Activated naive CD8-positive, alpha-beta T cell treated with anti-CD3 and anti-CD28 coated beads, Interleukin-2, amount 50 U/mL, for 24 hours (primary cell): ENCODE data around the gene NEU1.
A peak's percentile ranks its signal among the peaks of the same experiment; 100 is the strongest.

Experiments
- ATAC-seq: fragments of 150-1000 bp; cut with Tn5 transposase; one replicate; pipeline ENCODE4 v1.10.0; 2021
- DNase-seq: peaks from one replicate; pipeline ENCODE4 v3.0.0; 2021
- H3K27ac Mint-ChIP-seq: one replicate; pipeline ENCODE4 v1.8.0; 2021; ENCODE audit warnings: mild to moderate bottlenecking, mixed read lengths
- H3K27me3 Mint-ChIP-seq: one replicate; pipeline ENCODE4 v1.8.0; 2021; ENCODE audit warnings: mixed read lengths
- H3K36me3 Mint-ChIP-seq: one replicate; pipeline ENCODE4 v1.8.0; 2021; ENCODE audit warnings: low read depth, mixed read lengths
- H3K4me1 Mint-ChIP-seq: one replicate; pipeline ENCODE4 v1.8.0; 2021; ENCODE audit warnings: mixed read lengths
- H3K4me3 Mint-ChIP-seq: one replicate; pipeline ENCODE4 v1.8.0; 2021; ENCODE audit warnings: mild to moderate bottlenecking, moderate library complexity, mixed read lengths
- H3K9me3 Mint-ChIP-seq: one replicate; pipeline ENCODE4 v1.8.0; 2021; ENCODE audit warnings: mixed read lengths

Gene NEU1

DNA sequence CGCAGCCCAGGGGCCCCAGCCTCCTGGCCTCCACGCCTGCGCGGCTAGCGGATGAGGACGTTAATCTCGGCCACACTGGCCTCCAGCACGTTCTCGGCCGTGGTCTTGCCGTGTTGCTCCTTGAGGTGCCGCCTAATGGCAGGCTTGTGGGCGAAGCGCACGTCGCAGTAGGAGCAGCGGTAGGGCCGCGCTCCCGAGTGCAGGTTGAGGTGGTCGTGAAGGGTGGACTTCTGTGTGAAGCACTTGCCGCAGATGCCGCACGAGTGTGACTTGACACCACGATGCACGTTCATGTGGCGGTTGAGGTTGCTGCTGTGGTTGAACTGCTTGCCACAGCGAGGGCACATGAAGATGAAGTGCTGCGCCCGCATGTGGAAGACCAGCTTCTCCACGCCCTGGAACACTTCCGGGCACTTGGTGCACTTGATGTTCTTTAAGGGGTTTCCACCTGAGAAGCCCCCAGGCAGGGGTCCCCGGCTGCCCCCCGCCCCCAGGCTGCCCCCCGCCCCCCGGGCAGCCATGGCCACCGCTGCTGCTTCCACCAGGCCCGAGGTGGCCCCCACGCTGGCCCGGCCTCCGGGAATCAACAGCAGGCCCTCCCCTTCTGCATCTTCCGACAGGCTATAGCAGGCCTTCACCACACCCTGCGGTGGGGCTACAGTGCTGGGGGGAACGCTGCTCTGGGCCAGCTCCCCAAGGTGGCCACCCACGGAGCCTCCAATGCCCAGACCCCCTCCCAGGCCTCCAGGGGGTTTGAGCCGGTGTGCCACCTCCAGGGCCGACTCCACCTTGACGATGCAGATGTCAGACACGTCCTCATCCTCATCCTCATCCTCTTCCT lies 37.5 kb upstream of the NEU1 start:
- peaks cover 37% of the 10 kb centered on the region for H3K4me1 Mint-ChIP-seq
- no peak overlapping the region for H3K27ac Mint-ChIP-seq
- peak; percentile 19 for DNase-seq
- H3K27me3 Mint-ChIP-seq: no peaks in the 10 kb centered on the region
- no peak for ATAC-seq
- H3K9me3 Mint-ChIP-seq: no peaks in the 10 kb centered on the region
- H3K36me3 Mint-ChIP-seq: no peaks in the 10 kb centered on the region
- H3K4me3 Mint-ChIP-seq: peak overlapping the region; percentile 94

DNA sequence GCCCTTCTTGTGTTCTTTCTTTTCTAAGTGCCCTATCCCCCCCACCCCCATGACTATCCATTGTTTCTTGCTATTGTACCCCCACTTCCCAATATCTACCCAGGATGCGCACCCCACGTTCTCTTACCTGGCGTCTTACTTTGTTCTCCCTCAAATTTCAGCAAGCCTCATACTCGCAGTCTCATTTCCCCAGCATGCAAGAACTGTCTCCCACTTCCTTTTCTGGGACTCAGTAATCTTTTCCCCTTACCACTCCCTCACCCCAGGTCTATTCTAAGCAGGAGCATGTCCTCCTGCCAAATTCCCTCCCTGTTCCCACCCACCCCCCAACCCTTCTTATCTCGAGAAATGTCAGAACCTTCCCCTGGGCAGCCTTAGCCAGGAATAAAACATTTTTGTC lies 36.6 kb upstream of the NEU1 start:
- no peak for DNase-seq
- Mint-ChIP-seq H3K9me3 (no peaks in the 10 kb centered on the region), H3K36me3 (no peaks in the 10 kb centered on the region), H3K4me3 (peak overlapping the region; percentile 94), H3K4me1 (peaks cover 37% of the 10 kb centered on the region), H3K27me3 (no peaks in the 10 kb centered on the region), H3K27ac (peak overlapping the region; percentile 9)
- ATAC-seq: no peak

DNA sequence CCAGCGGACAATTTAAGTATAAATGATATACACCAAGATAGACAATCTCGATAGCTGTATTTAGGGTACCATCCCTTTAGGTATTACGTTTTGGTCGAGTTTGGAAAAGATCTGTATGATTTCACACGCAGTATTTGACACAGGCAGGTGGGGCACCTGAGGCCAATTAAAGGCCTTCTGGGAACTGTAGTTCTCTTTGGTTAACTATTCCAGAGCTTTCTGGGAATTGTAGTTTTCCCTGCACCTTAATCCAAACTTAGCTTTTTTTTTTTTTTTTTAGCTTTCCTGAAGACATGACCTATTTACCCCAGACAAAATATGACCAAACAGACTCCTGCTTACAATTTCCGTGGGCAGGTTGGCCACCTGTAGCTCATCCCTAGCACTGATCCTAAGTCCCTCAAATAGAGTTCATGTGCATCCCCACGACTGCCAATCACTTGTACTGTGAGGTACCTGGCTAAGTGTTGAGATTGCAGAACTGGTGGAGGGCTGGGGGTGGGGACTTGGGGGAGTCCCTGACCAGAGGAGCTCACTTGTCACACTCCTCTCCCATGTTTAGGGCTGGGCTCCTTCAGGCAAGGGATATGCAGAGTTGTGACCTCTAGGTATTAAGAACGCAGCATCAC lies 35.9 kb upstream of the NEU1 start:
- peak; percentile 36 for DNase-seq
- Mint-ChIP-seq H3K4me3 (peak overlapping the region; percentile 94), H3K27ac (peak overlapping the region; percentile 93), H3K27me3 (no peaks in the 10 kb centered on the region), H3K9me3 (no peaks in the 10 kb centered on the region), H3K36me3 (peaks cover under 1% of the 10 kb centered on the region), H3K4me1 (peaks cover 37% of the 10 kb centered on the region)
- peak; percentile 11 for ATAC-seq

DNA sequence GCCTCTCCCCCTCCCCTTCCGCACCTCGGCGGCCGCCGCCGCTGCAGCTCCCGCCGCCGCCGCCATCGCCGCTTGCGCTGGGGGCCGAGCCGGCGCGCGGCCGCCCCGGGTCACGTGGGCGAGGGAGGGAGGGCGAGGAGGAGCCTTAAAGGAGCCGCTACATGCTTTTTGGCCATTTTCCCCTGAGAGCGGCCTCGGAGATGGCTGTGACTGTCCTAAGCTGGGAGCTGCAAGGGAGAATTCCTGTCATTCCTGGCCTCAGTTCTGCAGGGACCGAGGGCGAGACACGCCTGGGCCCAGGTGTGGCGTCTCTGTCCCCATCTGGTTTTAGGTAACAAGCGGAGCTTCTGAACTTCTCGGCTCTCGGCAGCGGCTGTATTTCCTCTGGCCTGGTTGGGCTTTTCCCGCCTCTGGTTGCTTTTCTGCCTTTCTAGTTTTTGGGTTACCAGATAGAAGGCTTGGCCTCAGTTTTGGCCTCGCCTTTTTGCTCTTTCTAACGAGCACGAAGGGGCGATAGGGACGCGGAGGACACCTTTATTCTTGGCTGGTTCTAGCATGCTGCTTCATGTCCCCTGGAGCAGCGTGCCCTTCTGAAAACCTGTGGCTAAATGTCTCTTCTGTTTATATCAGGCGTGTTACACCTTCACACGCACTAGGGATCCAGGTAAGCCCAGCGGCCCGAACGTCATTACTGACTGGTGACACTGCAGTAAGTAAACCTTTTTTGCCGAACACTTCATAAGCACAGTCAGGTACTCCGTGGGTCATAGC lies 35.2 kb upstream of the NEU1 start, which contains the start of gene EHMT2:
Gene EHMT2 (minus strand): TSS at position 87 of the 771 bp plus-strand sequence. CDS start 21 bp downstream, at position 66.
- Mint-ChIP-seq H3K27me3 (no peaks in the 10 kb centered on the region), H3K4me3 (peak within 1 kb of the TSS; percentile 94), H3K4me1 (peaks cover 34% of the 10 kb centered on the region), H3K36me3 (peaks cover 6% of the 10 kb centered on the region), H3K27ac (peak within 1 kb of the TSS; percentile 93), H3K9me3 (no peaks in the 10 kb centered on the region)
- ATAC-seq (peak; percentile 62), DNase-seq (peak; percentile 90)

DNA sequence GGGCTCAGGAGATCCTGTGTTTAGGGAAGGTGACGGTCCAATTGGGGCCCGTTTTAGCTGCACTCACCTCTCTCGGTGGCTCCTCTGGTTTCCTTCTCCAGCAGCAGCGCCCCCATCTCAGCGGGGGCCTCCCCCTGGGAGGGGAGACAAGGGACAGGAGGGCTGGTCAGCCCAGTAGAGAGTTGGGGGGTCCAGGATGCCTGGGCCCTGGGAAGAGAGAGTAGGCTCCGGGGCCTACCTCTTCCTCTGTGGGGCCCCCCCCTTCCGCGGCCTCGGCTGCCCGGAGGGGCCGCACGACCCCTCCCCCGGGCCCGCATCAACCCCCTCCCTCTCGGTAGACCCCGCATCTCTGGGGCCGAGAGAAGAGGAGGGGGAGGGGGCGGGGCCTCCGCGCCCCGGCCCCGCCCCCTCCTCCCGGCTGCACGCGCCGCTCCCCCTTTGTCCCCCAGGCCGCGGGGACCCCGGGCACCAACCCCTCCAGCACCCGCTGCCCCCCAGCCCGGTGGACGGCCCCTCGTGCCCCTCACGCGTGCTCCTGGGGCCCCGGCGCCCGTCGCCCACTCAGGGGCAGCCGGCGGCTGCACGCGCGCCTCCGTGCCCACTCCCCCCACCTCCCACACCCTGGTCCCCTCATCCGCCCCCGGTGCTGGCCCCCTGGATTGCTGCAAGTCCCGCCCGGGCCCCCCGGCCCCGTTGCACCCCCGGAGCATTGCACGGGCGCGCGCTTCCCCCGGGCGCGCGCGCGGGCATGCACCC lies 34.4 kb upstream of the NEU1 start:
- peaks cover 29% of the 10 kb centered on the region for H3K4me1 Mint-ChIP-seq
- H3K4me3 Mint-ChIP-seq: peak overlapping the region; percentile 83
- peak overlapping the region; percentile 83 for H3K27ac Mint-ChIP-seq
- H3K27me3 Mint-ChIP-seq: no peaks in the 10 kb centered on the region
- H3K9me3 Mint-ChIP-seq: no peaks in the 10 kb centered on the region
- DNase-seq: peak; percentile 21
- no peak for ATAC-seq
- peaks cover 10% of the 10 kb centered on the region for H3K36me3 Mint-ChIP-seq

DNA sequence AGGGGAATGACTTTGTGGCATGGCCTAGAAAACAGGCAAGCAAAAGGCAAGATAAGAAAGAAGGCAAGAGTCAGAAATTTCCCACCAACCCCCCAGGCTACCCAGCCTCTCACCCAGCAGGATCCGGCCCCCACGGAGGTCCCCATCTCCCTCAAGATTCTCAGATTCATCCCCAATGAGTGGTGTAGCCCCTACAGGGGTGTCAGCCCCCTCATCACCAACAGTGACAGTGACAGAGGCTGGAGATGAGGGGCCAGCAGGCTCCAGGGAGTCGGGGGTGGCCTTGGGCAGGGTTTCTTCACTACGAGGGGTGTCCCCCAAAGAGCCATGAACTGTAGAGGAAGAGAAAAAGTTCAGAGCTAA lies 33.9 kb upstream of the NEU1 start:
- Mint-ChIP-seq H3K4me1 (peaks cover 29% of the 10 kb centered on the region), H3K9me3 (no peaks in the 10 kb centered on the region), H3K4me3 (peak overlapping the region; percentile 83), H3K36me3 (peaks cover 11% of the 10 kb centered on the region), H3K27ac (peak overlapping the region; percentile 83), H3K27me3 (no peaks in the 10 kb centered on the region)
- no peak for DNase-seq
- ATAC-seq: no peak

DNA sequence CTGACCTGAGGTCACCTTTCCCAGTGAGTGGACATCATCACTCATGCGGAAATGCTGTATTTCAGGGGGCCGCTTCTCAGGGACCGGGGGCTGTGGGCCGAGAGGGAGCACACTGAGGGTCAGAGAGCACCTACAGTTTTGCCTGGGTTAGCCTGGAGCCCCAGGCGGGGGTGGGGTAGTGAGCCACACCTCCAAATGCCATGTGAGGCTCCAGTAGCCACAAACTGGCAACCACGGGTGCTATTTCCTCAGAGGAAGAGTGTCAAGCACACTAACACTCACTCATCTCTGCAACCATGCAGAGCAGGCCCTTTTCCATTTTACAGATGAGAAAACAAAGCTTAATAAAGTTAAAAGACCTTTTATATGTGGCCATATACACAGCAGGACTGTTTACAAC lies 30.2 kb upstream of the NEU1 start:
- H3K4me1 Mint-ChIP-seq: peaks cover 11% of the 10 kb centered on the region
- no peak overlapping the region for H3K4me3 Mint-ChIP-seq
- no peak for ATAC-seq
- no peaks in the 10 kb centered on the region for H3K9me3 Mint-ChIP-seq
- H3K27ac Mint-ChIP-seq: no peak overlapping the region
- H3K36me3 Mint-ChIP-seq: peaks cover 26% of the 10 kb centered on the region
- DNase-seq: no peak
- no peaks in the 10 kb centered on the region for H3K27me3 Mint-ChIP-seq

DNA sequence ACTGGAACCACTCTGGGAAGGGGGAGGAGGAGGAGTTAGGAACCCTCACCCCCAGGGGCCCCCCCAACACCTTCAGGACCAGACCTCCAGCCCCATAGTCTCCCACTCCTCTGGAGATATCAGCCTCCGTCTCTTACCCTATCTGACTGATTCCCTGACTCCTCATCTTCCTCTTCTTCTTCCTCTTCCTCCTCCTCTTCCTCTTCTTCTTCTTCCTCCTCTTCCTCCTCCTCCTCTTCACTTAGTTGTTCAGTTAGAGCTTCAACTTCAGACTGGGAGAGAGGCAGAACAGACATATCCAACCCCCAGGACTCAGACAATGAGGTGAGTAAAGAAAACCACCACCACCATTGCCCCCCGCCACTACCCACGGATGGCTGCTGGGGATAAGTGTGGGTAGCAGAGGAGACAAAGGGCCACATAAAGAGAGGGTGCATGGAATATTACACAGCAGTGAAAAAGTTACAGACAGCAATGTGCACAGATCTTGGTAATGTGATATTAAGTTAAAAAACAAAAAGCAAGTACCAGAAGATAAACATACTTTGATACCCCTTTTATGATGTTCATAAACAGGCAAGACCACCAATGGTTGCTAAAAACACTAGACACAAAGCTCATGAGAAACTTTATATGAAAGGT lies 26.8 kb upstream of the NEU1 start:
- H3K9me3 Mint-ChIP-seq: no peaks in the 10 kb centered on the region
- DNase-seq: no peak
- H3K36me3 Mint-ChIP-seq: peaks cover 37% of the 10 kb centered on the region
- no peak overlapping the region for H3K4me3 Mint-ChIP-seq
- no peak for ATAC-seq
- H3K27ac Mint-ChIP-seq: peak overlapping the region; percentile 14
- H3K27me3 Mint-ChIP-seq: no peaks in the 10 kb centered on the region
- no peaks in the 10 kb centered on the region for H3K4me1 Mint-ChIP-seq

DNA sequence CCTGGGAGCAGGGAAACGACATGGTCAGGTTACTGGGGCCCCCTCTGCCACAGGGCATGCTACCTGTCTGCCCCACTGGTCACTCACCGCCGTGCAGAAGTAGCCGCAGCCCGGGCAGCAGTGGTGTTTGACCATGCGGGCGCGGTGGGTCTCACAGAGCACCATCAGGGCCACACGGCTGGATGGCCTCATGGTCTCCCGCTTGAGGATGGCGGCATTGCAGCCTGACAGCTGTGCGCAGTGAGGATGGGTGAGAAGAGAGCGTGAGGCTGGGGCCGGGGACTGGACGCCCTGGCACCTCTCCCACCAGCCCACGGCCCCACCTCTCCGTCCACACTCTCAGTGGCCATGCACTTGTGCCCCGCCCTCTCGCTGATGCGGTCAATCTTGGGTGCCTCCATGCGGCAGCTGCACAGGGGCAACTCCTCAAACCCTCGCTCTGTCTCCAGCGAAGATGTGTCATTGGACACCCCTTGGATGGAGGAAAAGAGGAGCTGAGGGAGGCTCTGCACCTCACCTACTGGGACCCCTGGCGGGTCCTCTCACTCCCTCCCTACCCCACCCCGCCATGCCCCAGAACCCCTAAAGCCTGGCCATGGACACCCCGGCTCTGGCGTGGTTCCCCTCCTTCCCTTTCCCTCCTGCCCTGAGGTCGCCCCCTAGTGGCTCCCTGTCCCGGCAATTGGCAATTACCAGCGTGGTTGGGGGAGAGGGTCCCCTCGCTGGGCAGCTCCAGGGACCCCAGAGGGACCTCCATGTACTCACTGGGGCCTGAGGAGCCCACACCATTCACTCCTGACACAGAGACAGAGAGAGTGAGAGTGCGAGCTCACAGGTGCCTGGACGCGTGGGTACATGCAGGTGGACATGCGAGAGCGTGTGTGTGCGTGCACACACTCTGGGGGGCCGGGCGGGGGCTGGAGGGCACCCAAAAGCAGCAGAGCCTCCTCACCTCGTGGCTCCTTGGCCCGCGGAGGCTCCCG lies 25.9 kb upstream of the NEU1 start:
- H3K36me3 Mint-ChIP-seq: peaks cover 37% of the 10 kb centered on the region
- peak; percentile 69 for DNase-seq
- no peak for ATAC-seq

DNA sequence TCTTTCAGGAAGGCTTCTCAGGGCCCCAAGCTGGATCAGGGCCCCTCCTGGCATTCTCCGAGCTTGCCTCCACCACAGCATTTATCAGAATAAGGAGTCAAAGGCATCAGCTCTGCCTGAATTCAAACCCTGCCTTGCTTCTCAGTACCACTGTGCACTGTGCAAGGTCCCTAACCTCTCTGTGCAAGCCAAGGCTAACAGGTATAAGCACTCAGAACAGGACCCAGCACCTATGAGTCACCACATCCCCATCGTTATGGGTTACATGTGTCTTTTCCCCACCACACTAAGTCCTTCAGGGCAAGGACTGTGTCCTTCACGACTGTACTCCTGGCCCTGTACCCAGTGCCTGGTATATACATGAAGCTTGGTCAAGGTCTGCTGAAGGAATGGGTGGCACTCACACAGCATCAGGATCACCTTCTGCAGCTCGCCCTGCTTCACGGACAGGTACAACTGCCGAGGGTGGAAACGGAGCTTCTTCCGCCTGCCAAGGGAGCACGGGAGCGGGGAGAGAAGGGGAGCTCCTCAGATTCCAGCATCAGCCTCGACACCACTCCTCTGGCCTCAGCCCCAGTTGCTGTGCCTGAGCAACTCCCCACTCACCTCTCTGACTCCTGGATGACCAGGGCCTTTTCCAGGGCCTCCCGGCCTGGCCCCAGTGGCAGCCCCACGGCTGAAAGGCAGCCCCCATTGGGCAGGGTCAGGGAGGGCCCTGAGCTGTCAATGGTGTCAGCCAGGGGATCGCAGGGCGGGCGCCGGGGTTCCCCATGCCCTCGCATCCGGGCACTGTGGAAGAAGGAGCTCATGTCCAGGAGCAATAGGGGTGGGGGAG lies 24.8 kb upstream of the NEU1 start:
- H3K36me3 Mint-ChIP-seq: peaks cover 31% of the 10 kb centered on the region

More for the DNA sequence above, 25.9 kb upstream of the NEU1 start:
- no peaks in the 10 kb centered on the region for H3K4me1 Mint-ChIP-seq
- H3K27ac Mint-ChIP-seq: no peak overlapping the region
- H3K9me3 Mint-ChIP-seq: no peaks in the 10 kb centered on the region
- no peaks in the 10 kb centered on the region for H3K27me3 Mint-ChIP-seq
- H3K4me3 Mint-ChIP-seq: no peak overlapping the region

DNA sequence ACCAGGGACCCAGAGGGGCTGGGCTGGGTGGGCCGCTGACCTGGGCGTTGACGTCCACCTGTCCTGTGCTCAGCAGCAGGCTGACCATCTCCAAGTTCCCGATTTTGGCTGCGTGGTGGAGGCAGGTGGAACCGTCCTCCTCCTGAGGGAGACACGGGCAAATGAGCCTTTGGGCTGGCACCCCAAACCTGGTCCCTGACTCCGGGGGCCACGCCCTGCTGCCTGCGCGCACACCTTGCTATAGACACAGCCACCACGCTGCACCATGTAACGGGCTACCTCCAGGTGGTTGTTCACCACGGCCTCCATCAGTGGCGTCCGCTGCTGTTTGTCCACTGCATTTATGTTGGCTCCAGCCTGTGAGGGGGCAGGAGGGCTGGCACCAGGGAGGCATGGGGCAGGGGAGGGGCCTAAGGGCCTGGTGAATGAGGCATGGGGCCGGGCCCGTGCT lies 23.9 kb upstream of the NEU1 start:
- H3K9me3 Mint-ChIP-seq: no peaks in the 10 kb centered on the region
- H3K4me1 Mint-ChIP-seq: no peaks in the 10 kb centered on the region
- H3K27me3 Mint-ChIP-seq: no peaks in the 10 kb centered on the region
- no peak for DNase-seq
- ATAC-seq: no peak
- H3K4me3 Mint-ChIP-seq: no peak overlapping the region
- H3K36me3 Mint-ChIP-seq: peaks cover 29% of the 10 kb centered on the region
- H3K27ac Mint-ChIP-seq: no peak overlapping the region

More for the DNA sequence above, 24.8 kb upstream of the NEU1 start:
- peak; percentile 38 for ATAC-seq
- no peak overlapping the region for H3K27ac Mint-ChIP-seq
- no peak overlapping the region for H3K4me3 Mint-ChIP-seq
- no peak for DNase-seq
- no peaks in the 10 kb centered on the region for H3K9me3 Mint-ChIP-seq
- H3K4me1 Mint-ChIP-seq: no peaks in the 10 kb centered on the region
- H3K27me3 Mint-ChIP-seq: no peaks in the 10 kb centered on the region

DNA sequence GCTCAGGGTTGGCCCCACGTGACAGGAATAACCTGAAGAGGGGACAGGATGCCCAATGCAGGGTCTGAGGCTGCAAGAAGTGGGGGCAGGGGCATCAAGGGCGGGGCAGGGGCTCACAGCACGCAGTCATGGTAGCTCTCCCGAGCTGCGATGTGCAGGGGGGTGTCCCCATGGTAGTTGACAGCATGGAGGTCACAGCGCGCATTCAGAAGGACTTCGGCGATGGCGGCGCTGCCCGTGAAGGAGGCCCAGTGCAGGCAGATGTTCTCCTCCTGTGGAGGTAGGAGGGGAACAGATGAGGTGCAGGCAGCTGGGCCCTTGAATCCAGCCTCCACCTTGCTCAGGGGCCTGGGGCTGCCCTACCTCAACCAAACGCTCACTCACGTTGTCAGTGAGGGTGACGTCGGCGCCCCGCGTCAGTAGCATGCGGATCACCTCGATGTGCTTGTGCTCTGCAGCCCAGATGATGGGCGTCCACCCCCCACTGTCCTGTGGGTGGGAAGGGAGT lies 22.0 kb upstream of the NEU1 start:
- Mint-ChIP-seq H3K36me3 (peaks cover 26% of the 10 kb centered on the region), H3K27ac (no peak overlapping the region), H3K9me3 (no peaks in the 10 kb centered on the region), H3K27me3 (no peaks in the 10 kb centered on the region), H3K4me3 (no peak overlapping the region), H3K4me1 (no peaks in the 10 kb centered on the region)
- ATAC-seq: no peak
- DNase-seq: no peak
